MM.1S (cell line): Measurements from ENCODE around the gene YAF2.
A peak's percentile ranks its signal among the peaks of the same experiment; 100 is the strongest.
"Not testable (repeated sequence)": the region's sequence is repeated elsewhere in the genome, so short reads cannot be mapped to it uniquely, and the experiment has no call there.

ENCODE experiments used
- DNase-seq: peaks from one replicate; pipeline ENCODE4 v3.0.0-alpha.2; 2015
- H2AFZ ChIP-seq: fragments of 300-600 bp; sonication (generic); 2 replicates; pipeline ENCODE4 v1.6.0; 2016; ENCODE audit warnings: antibody characterized with exemption, low read length
- H3F3A ChIP-seq: fragments of 300-600 bp; sonication (generic); 2 replicates; pipeline ENCODE4 v1.6.1; 2016; ENCODE audit warnings: mild to moderate bottlenecking, antibody characterized with exemption, low read length, moderate library complexity, mixed read lengths; ENCODE audit not compliant: insufficient read depth
- H3K27ac ChIP-seq: fragments of 300-600 bp; sonication (generic); 2 replicates; pipeline ENCODE4 v1.5.1; 2016; ENCODE audit warnings: mild to moderate bottlenecking, low read length
- H3K27me3 ChIP-seq: fragments of 300-600 bp; sonication (generic); replicated peaks from 2 replicates; pipeline ENCODE4 v1.6.0; 2016; ENCODE audit warnings: low read length; ENCODE audit not compliant: insufficient read depth
- H3K36me3 ChIP-seq: fragments of 300-600 bp; sonication (generic); replicated peaks from 2 replicates; pipeline ENCODE4 v1.6.1; 2016; ENCODE audit warnings: mild to moderate bottlenecking, low read length, mixed read lengths; ENCODE audit not compliant: insufficient read depth
- H3K4me1 ChIP-seq: fragments of 300-600 bp; sonication (generic); 2 replicates; pipeline ENCODE4 v1.6.1; 2016; ENCODE audit warnings: low read length, mixed read lengths
- H3K4me2 ChIP-seq: fragments of 300-600 bp; sonication (generic); 2 replicates; pipeline ENCODE4 v1.6.0; 2016; ENCODE audit warnings: low read depth, low read length
- H3K4me3 ChIP-seq: fragments of 300-600 bp; sonication (generic); 2 replicates; pipeline ENCODE4 v1.5.1; 2016; ENCODE audit warnings: low read length, mixed read lengths
- H3K79me2 ChIP-seq: fragments of 300-600 bp; sonication (generic); 2 replicates; pipeline ENCODE4 v1.6.1; 2016; ENCODE audit warnings: mixed run types, low read length, mixed read lengths
- H3K9ac ChIP-seq: fragments of 300-600 bp; sonication (generic); 2 replicates; pipeline ENCODE4 v1.6.1; 2016; ENCODE audit warnings: low read length, mixed read lengths
- H3K9me2 ChIP-seq: fragments of 300-600 bp; sonication (generic); replicated peaks from 2 replicates; pipeline ENCODE4 v1.6.1; 2016; ENCODE audit warnings: mild to moderate bottlenecking, low read length, mixed read lengths; ENCODE audit not compliant: insufficient read depth
- H3K9me3 ChIP-seq: fragments of 300-600 bp; sonication (generic); replicated peaks from 2 replicates; pipeline ENCODE4 v1.6.1; 2016; ENCODE audit warnings: mild to moderate bottlenecking, low read length, mixed read lengths; ENCODE audit not compliant: insufficient read depth
- H4K20me1 ChIP-seq: fragments of 300-600 bp; sonication (generic); 2 replicates; pipeline ENCODE4 v1.6.1; 2016; ENCODE audit warnings: mild to moderate bottlenecking, low read length, moderate library complexity, mixed read lengths; ENCODE audit not compliant: insufficient read depth
- EZH2 ChIP-seq: fragments of 300-600 bp; sonication (generic); optimal IDR thresholded peaks from 2 replicates; pipeline ENCODE3; 2017; ENCODE audit warnings: low read depth, mild to moderate bottlenecking, antibody characterized with exemption, low read length, mixed read lengths
- EZH2phosphoT487 ChIP-seq: fragments of 300-600 bp; sonication (generic); IDR thresholded peaks from 2 replicates; pipeline ENCODE4 v1.6.1; 2018; ENCODE audit warnings: antibody characterized with exemption, low read length
- TF ChIP-seq, protein P1 (sequence below): fragments of 300-600 bp; sonication (generic); IDR thresholded peaks from 2 replicates; pipeline ENCODE4 v1.5.1; 2016; ENCODE audit warnings: antibody characterized with exemption, low read length, mixed read lengths

The YAF2 gene

DNA sequence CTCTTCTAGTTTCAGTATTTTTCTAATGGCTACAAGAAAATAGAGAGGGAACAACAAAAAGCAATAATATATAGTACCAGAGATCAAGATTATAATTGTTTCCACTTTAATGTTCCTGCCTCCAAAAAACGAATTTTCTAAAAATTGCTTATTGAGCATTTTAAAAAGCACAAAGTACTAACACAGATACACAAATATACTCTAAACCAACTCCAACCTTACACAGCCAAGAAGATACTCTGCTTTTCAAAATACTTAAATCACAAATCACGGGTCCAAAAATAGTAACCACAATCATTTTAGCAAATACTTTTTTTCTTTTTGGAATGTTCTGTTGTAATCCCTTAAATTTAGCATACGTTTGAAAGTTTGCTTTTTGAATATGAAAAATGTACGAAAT lies 2.0 kb downstream of the YAF2 start:
- no peak for TF ChIP-seq EZH2phosphoT487
- no peak for TF ChIP-seq EZH2
- TF ChIP-seq, protein P1, sequence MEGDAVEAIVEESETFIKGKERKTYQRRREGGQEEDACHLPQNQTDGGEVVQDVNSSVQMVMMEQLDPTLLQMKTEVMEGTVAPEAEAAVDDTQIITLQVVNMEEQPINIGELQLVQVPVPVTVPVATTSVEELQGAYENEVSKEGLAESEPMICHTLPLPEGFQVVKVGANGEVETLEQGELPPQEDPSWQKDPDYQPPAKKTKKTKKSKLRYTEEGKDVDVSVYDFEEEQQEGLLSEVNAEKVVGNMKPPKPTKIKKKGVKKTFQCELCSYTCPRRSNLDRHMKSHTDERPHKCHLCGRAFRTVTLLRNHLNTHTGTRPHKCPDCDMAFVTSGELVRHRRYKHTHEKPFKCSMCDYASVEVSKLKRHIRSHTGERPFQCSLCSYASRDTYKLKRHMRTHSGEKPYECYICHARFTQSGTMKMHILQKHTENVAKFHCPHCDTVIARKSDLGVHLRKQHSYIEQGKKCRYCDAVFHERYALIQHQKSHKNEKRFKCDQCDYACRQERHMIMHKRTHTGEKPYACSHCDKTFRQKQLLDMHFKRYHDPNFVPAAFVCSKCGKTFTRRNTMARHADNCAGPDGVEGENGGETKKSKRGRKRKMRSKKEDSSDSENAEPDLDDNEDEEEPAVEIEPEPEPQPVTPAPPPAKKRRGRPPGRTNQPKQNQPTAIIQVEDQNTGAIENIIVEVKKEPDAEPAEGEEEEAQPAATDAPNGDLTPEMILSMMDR: no peak
- H3K36me3 ChIP-seq: no peaks in the 10 kb centered on the region; the same call in 1 of the 2 replicates
- no peak overlapping the region for H3K9ac ChIP-seq
- H3K9me3 ChIP-seq: no peaks in the 10 kb centered on the region
- H4K20me1 ChIP-seq: no peaks in the 10 kb centered on the region; the same call in 1 of the 2 replicates
- peak overlapping the region; percentile 56; the same call in 1 of the 2 replicates for H3K4me2 ChIP-seq
- no peak for DNase-seq
- H2AFZ ChIP-seq: no peak overlapping the region
- H3K27ac ChIP-seq: no peak overlapping the region
- no peaks in the 10 kb centered on the region for H3K9me2 ChIP-seq
- peaks cover 25% of the 10 kb centered on the region for H3K4me1 ChIP-seq
- no peaks in the 10 kb centered on the region for H3K27me3 ChIP-seq
- H3K79me2 ChIP-seq: peaks cover 71% of the 10 kb centered on the region
- peaks cover 13% of the 10 kb centered on the region for H3F3A ChIP-seq
- no peak overlapping the region for H3K4me3 ChIP-seq

DNA sequence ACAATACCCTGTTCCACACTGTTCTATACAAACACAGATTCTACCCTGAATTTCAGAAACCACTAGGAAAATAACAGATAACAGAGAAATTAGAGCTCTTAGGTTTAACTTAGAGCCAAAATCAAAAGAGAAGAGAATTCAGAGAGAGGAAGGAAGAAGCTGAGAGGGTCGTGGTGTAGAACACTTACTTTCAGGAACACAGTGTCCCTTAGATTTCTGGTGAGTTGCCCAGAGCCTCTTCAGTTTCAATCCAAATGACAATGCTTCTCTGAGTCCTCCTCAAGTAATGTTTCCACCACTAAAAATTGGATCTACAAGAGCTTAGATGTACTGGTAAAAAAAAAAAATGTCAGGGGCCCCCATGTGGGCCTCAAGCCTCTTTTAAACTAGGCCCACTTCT lies 2.6 kb downstream of the YAF2 start:
- Histone ChIP-seq H3K27me3 (no peaks in the 10 kb centered on the region), H3K9ac (no peak overlapping the region), H2AFZ (no peak overlapping the region), H3K4me2 (no peak overlapping the region), H3K4me1 (peaks cover 25% of the 10 kb centered on the region), H3K9me3 (no peaks in the 10 kb centered on the region), H3F3A (peaks cover 13% of the 10 kb centered on the region), H4K20me1 (no peaks in the 10 kb centered on the region; the same call in 1 of the 2 replicates), H3K9me2 (no peaks in the 10 kb centered on the region), H3K36me3 (no peaks in the 10 kb centered on the region; the same call in 1 of the 2 replicates), H3K27ac (no peak overlapping the region), H3K4me3 (no peak overlapping the region), H3K79me2 (peaks cover 76% of the 10 kb centered on the region)
- no peak for DNase-seq
- TF ChIP-seq, protein P1: no peak
- no peak for TF ChIP-seq EZH2phosphoT487
- TF ChIP-seq EZH2: no peak

DNA sequence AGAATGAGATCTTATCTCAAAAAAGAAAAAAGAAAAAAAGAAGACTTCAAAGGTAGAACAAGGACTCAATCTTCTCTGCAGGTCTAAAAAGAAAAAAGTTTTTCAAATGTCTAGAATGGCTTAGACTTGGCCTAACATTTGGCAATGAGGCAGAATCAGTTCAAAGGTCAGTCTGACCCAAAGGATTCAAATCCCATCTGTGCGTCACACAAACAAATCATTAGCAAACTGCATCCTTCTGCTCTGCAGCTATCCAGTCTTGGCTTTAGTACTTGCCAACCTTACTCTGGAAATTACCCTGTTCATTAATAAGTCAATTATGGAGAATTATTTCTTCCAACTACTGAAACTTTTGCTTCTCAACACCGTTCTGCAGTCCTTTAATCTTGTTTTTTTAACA lies 3.1 kb downstream of the YAF2 start:
- Histone ChIP-seq H3K79me2 (peaks cover 80% of the 10 kb centered on the region), H2AFZ (no peak overlapping the region), H3K4me2 (no peak overlapping the region), H3K27ac (no peak overlapping the region), H3K4me3 (no peak overlapping the region), H3K27me3 (no peaks in the 10 kb centered on the region), H3K9me3 (no peaks in the 10 kb centered on the region), H4K20me1 (no peaks in the 10 kb centered on the region; the same call in 1 of the 2 replicates), H3K36me3 (no peaks in the 10 kb centered on the region; the same call in 1 of the 2 replicates), H3F3A (peaks cover 13% of the 10 kb centered on the region), H3K4me1 (peaks cover 25% of the 10 kb centered on the region), H3K9ac (no peak overlapping the region), H3K9me2 (no peaks in the 10 kb centered on the region)
- no peak for DNase-seq
- TF ChIP-seq, protein P1: no peak
- no peak for TF ChIP-seq EZH2phosphoT487

DNA sequence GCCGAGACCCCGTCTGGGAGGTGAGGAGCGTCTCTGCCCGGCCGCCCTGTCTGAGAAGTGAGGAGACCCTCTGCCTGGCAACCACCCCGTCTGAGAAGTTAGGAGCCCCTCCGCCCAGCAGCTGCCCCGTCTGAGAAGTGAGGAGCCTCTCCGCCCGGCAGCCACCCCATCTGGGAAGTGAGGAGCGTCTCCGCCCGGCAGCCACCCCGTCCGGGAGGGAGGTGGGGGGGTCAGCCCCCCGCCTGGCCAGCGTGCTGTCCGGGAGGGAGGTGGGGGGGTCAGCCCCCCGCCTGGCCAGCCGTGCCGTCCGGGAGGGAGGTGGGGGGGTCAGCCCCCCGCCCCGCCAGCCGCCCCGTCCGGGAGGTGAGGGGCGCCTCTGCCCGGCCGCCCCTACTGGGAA lies 10.5 kb downstream of the YAF2 start:
- H3K27ac ChIP-seq, H3K9me3 ChIP-seq, H3K4me3 ChIP-seq, H4K20me1 ChIP-seq, H2AFZ ChIP-seq, H3K27me3 ChIP-seq, DNase-seq, H3K4me2 ChIP-seq, H3K4me1 ChIP-seq, H3K9ac ChIP-seq, H3F3A ChIP-seq, H3K9me2 ChIP-seq, H3K36me3 ChIP-seq: not testable (repeated sequence)
- peaks cover 31% of the 10 kb centered on the region for H3K79me2 ChIP-seq

DNA sequence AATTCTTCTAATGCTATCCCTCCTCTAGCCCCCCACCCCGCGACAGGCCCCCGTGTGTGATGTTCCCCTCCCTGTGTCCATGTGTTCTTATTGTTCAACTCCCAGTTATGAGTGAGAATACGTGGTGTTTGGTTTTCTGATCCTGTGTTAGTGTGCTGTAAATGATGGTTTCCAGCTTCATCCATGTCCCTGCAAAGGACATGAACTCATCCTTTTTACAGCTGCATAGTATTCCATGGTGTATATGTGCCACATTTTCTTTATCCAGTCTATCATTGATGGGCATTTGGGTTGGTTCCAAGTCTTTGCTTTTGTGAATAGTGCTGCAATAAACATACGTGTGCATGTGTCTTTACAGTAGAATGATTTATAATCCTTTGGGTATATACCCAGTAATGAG lies 13.5 kb downstream of the YAF2 start:
- H3K9me2 ChIP-seq, H3K4me1 ChIP-seq, H2AFZ ChIP-seq, H3K9me3 ChIP-seq, H3K36me3 ChIP-seq, H4K20me1 ChIP-seq, H3F3A ChIP-seq, DNase-seq, H3K27me3 ChIP-seq, H3K9ac ChIP-seq, H3K4me3 ChIP-seq, H3K4me2 ChIP-seq, H3K27ac ChIP-seq: not testable (repeated sequence)
- H3K79me2 ChIP-seq: peaks cover 16% of the 10 kb centered on the region
